Cerebellar cortex (tissue), 1 donor: Measurements from ENCODE around the gene TARDBP.
"Not testable (repeated sequence)": the region's sequence is repeated elsewhere in the genome, so short reads cannot be mapped to it uniquely, and the experiment has no call there.

ENCODE experiments used
- DNase-seq: peaks from one replicate; pipeline ENCODE4 v3.0.0-alpha.2; 2015; ENCODE audit warnings: low spot score

TARDBP gene

GRCh38 chr1:11042995-11043874 is 30.8 kb downstream of the TARDBP start:
- DNase-seq: no peak

- no peak for DNase-seq
These were observed 31.8 kb downstream of the TARDBP start for GRCh38 chr1:11044086-11044848.

DNA sequence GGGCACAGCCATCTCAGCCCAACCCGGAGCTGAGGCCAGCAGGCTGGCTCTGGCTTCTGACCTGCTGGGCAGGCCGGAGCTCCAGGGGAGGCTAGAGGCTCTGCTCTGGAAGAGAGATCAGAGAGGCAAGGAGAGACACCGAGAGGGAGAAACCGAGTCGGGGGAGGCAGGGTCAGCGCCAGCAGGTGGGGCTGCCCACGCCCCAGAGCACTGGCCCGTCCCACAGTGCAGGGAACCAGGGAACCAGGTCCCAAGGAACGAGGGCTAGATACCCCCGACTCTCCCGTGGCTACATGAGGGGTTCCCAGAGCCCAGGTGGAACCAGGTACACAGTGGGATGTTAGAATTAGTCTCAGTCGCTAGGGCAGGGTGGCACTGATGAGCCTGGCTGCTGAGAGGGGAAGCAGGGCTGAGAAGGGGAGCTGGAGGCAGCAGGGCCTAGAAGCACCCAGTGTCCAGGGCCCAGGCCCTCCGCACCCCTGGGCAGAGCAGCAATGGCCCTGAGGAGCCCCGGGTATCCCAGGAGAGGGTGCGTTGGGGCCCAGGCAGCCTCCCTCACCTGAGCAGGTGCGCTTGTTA is 32.5 kb downstream of the TARDBP start:
- DNase-seq: no peak

DNA sequence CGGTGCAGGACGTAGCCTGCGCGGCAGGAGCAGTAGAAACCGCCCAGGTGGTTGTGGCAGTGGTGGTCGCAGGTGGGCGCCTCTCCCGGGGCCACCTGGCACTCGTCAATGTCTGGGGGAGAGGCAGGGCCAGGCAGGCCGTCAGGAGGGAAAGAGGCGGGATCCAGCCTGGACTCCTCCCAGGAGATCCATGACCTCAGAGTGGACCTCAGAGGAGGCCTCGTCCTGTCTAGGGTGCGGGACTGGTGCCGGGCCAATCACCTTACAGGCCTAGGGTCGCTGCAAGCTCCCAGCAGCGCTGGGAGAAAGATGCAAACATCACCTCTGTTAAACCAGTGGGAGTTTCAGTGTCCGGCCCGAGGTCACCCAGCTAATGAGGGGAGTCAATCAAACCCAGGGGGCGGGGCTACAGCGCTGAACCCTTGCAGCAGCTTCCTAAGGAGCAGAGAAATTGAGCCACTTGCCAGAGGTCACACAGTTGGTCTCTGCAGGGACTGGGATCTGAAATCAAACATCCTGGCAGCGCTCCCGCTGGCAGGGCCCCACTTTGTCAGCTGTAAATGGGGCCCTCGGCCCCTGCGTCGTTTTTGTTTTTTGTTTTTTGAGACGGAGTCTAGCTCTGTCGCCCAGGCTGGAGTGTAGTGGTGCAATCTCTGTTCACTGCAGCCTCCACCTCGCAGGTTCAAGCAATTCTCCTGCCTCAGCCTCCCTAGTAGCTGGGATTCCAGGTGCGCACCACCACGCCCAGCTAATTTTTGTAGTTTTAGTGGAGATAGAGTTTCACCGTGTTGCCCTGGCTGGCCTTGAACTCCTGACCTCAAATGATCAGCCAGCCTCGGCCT is 33.2 kb downstream of the TARDBP start:
- no peak for DNase-seq

GRCh38 chr1:11046270-11046566 is 33.8 kb downstream of the TARDBP start:
- DNase-seq: no peak

GRCh38 chr1:11046625-11047365 is 34.3 kb downstream of the TARDBP start, which contains the start of gene MASP2:
MASP2 (minus strand) TSS chr1:11047239; CDS start chr1:11047207, 32 bp downstream.
- no peak for DNase-seq

- not testable (repeated sequence) for DNase-seq
These were observed 38.7 kb downstream of the TARDBP start for GRCh38 chr1:11051121-11051520.

GRCh38 chr1:11051781-11052511 is 39.5 kb downstream of the TARDBP start:
- DNase-seq: no peak

DNA sequence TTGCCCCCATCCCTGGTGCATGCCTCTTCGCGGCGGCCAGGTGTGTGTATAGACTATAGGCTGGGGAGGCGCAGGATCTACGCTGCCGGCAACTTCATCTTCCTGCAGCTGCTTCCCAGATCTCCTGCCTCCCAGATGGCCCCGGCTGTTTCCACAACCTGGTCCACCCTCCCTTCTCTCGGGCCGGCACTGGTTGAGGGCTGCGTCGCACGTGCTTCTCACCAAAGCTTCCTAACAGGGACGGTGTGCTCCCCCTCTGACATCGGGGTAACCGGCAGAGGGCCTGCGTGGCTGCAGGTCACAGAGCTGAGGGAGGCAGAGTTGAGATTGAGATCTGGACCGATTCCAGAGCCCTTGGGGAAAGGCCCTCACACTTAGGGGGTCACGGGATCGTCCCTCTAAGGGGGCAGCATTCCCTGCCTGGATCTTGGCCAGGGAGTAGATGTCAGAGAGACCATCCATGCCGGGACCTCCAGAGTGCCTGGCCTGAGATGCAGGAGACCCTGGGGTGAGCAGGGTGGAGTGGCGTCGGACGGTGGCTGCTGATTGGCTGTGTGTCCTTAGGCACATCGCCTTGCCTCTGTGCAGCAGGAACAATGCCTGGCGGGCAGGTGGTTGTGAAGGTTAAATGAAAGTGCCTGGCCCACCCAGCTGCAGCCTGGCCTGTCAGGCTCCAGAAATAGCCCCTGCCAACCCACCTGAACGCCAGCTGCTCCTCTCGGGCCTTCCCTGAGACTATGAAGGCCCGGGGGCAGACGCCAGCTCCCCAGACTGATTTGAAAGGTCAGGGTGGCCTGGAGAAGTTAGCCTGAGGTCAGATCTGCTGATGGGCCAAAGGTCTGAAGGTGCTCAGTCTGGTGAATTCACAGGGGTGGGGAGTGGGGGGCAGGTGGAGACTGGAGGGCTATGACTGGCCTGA is 40.6 kb downstream of the TARDBP start:
- DNase-seq: no peak

- no peak for DNase-seq
These were observed 41.3 kb downstream of the TARDBP start for GRCh38 chr1:11053758-11054137.

- DNase-seq: no peak
These were observed 41.7 kb downstream of the TARDBP start for GRCh38 chr1:11054181-11054580.

GRCh38 chr1:11054666-11055065 is 42.2 kb downstream of the TARDBP start:
- DNase-seq: no peak

GRCh38 chr1:11055676-11056075 is 43.2 kb downstream of the TARDBP start:
- no peak for DNase-seq

- no peak for DNase-seq
These were observed 44.0 kb downstream of the TARDBP start for GRCh38 chr1:11056504-11056903.

GRCh38 chr1:11057477-11057876 is 45.0 kb downstream of the TARDBP start:
- no peak for DNase-seq

- no peak for DNase-seq
These were observed 45.6 kb downstream of the TARDBP start for GRCh38 chr1:11058026-11058425.

- no peak for DNase-seq
These were observed 46.2 kb downstream of the TARDBP start for GRCh38 chr1:11058595-11059154.

DNA sequence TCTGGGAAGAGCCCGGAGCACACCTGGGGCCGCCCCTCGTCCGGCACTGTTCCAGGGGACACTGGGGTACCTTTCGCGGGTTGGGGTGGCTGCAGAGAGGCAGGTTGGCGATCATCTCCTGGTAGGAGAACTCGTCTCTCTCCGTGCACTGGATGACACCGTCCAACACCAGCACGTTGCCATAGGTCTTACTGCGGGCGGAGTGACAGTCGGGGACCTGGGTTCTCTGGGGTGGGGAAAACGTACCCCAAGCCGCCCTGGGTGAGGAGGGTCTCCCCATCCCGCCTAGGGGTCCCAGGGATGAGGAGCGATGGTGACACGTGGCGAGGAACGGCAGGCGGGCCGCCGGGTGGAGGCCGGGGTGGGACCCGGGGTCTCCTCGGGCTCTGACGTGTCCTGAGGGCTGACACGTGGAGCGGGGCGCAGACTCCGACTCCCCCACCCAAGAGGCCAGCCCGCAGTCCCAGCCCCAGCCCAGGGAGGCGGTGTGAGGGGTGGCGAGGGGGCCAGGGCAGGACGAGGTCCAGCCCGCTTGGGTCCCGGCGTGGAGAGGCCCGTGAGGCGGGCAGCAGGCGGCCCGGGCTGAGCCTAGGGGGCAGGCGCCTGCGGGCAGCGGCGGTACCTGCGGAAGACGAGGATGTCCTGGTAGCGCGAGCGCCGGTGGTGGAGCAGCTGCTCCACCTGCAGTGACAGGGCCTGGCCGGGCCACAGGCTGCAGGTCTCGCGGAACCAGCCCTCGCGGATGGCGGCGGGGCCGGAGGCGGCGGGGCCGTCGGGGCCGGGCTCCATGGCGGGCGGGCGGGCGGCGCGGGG is 46.9 kb downstream of the TARDBP start:
- no peak for DNase-seq
